ENCODE data around the gene TTC7B. TPM values are rescaled to one million over a fixed set of nuclear protein-coding genes. Genes with fewer than 3 reads are reported as not detected.

Gene TTC7B
- total RNA-seq, 1 donor from 2014 or later, result 46.0 TPM

- no peak overlapping the region for H3K4me3 ChIP-seq (ENCODE audit: low read depth, low read length)
- no peak for DNase-seq (ENCODE audit: low read depth)
- no peaks in the 10 kb centered on the region for H3K27me3 ChIP-seq (ENCODE audit: control insufficient read depth, insufficient read depth, low read length)
- TF ChIP-seq CTCF (IDR thresholded peaks at IDR 0.05; ENCODE audit: insufficient read depth, low read length, poor library complexity, severe bottlenecking), result no peak
- no peaks in the 10 kb centered on the region for H3K36me3 ChIP-seq (ENCODE audit: control insufficient read depth, insufficient read depth, low read length)
These were observed 89.1 kb downstream of the TTC7B start for GRCh38 chr14:90727082-90727481.

- no peak overlapping the region for H3K4me3 ChIP-seq (ENCODE audit: low read depth, low read length)
- no peaks in the 10 kb centered on the region for H3K27me3 ChIP-seq (ENCODE audit: control insufficient read depth, insufficient read depth, low read length)
- no peak for DNase-seq (ENCODE audit: low read depth)
- no peaks in the 10 kb centered on the region for H3K36me3 ChIP-seq (ENCODE audit: control insufficient read depth, insufficient read depth, low read length)
- peak; percentile 13 for TF ChIP-seq CTCF (IDR thresholded peaks at IDR 0.05; ENCODE audit: insufficient read depth, low read length, poor library complexity, severe bottlenecking)
These were observed 89.6 kb downstream of the TTC7B start for GRCh38 chr14:90726656-90727055.

- H3K27me3 ChIP-seq (ENCODE audit: control insufficient read depth, insufficient read depth, low read length), result no peaks in the 10 kb centered on the region
- no peaks in the 10 kb centered on the region for H3K36me3 ChIP-seq (ENCODE audit: control insufficient read depth, insufficient read depth, low read length)
- no peak for DNase-seq (ENCODE audit: low read depth)
- no peak overlapping the region for H3K4me3 ChIP-seq (ENCODE audit: low read depth, low read length)
- no peak for TF ChIP-seq CTCF (IDR thresholded peaks at IDR 0.05; ENCODE audit: insufficient read depth, low read length, poor library complexity, severe bottlenecking)
These were observed 91.4 kb downstream of the TTC7B start for GRCh38 chr14:90724866-90725265.

- DNase-seq (ENCODE audit: low read depth), result no peak
- H3K4me3 ChIP-seq (ENCODE audit: low read depth, low read length), result no peak overlapping the region
- no peak for TF ChIP-seq CTCF (IDR thresholded peaks at IDR 0.05; ENCODE audit: insufficient read depth, low read length, poor library complexity, severe bottlenecking)
- no peaks in the 10 kb centered on the region for H3K36me3 ChIP-seq (ENCODE audit: control insufficient read depth, insufficient read depth, low read length)
- H3K27me3 ChIP-seq (ENCODE audit: control insufficient read depth, insufficient read depth, low read length), result no peaks in the 10 kb centered on the region
These were observed 93.6 kb downstream of the TTC7B start for GRCh38 chr14:90722590-90722989.

GRCh38 chr14:90721619-90722305 lies 94.5 kb downstream of the TTC7B start:
- Histone ChIP-seq H3K27me3 (ENCODE audit: control insufficient read depth, insufficient read depth, low read length) (no peaks in the 10 kb centered on the region), H3K36me3 (ENCODE audit: control insufficient read depth, insufficient read depth, low read length) (no peaks in the 10 kb centered on the region), H3K4me3 (ENCODE audit: low read depth, low read length) (no peak overlapping the region)
- TF ChIP-seq CTCF (IDR thresholded peaks at IDR 0.05; ENCODE audit: insufficient read depth, low read length, poor library complexity, severe bottlenecking), result no peak
- no peak for DNase-seq (ENCODE audit: low read depth)

- DNase-seq (ENCODE audit: low read depth), result no peak
- no peak for TF ChIP-seq CTCF (IDR thresholded peaks at IDR 0.05; ENCODE audit: insufficient read depth, low read length, poor library complexity, severe bottlenecking)
- no peaks in the 10 kb centered on the region for H3K36me3 ChIP-seq (ENCODE audit: control insufficient read depth, insufficient read depth, low read length)
These were observed 95.4 kb downstream of the TTC7B start for GRCh38 chr14:90720832-90721231.

More at GRCh38 chr14:90720832-90721231, 95.4 kb downstream of the TTC7B start:
- Histone ChIP-seq H3K4me3 (ENCODE audit: low read depth, low read length) (no peak overlapping the region), H3K27me3 (ENCODE audit: control insufficient read depth, insufficient read depth, low read length) (no peaks in the 10 kb centered on the region)
